ENCODE results near the gene LEF1.

DNA sequence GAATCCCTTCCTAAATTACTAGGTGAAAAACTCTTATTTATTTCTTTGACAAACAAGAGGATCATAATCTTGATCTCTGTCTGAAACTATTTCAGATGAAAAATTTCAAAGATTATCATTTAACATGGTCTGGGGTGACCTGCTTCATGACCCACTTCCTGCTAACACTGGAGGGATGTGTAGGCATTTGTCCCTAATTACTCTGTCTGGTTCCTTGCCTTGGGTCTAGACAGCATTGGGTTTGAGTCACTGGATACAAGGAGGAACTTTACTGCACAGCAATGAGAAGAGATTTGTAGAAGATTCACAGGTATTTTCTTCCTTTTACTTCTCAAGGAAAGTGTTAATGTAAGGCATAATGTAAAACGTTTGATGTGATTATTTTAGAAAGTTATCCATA lies 67.9 kb downstream of the LEF1 start:
- TF ChIP-seq EZH2 (IDR thresholded peaks at IDR 0.05; ENCODE audit: low read depth, unreplicated experiment) (no peak), EZH2phosphoT487 (IDR thresholded peaks at IDR 0.05; ENCODE audit: unreplicated experiment) (no peak)
- TF ChIP-seq, protein P1, sequence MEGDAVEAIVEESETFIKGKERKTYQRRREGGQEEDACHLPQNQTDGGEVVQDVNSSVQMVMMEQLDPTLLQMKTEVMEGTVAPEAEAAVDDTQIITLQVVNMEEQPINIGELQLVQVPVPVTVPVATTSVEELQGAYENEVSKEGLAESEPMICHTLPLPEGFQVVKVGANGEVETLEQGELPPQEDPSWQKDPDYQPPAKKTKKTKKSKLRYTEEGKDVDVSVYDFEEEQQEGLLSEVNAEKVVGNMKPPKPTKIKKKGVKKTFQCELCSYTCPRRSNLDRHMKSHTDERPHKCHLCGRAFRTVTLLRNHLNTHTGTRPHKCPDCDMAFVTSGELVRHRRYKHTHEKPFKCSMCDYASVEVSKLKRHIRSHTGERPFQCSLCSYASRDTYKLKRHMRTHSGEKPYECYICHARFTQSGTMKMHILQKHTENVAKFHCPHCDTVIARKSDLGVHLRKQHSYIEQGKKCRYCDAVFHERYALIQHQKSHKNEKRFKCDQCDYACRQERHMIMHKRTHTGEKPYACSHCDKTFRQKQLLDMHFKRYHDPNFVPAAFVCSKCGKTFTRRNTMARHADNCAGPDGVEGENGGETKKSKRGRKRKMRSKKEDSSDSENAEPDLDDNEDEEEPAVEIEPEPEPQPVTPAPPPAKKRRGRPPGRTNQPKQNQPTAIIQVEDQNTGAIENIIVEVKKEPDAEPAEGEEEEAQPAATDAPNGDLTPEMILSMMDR (conservative IDR thresholded peaks at IDR 0.05; ENCODE audit: low read depth in 2 of 2), result no peak

All from GM23338 (cell line).